Tibial nerve (tissue), 4 donors: Measurements from ENCODE around the gene PLB1.

Source experiments
- EP300 ChIP-seq, 2 donors: sonication (generic); formaldehyde crosslinking; IDR thresholded peaks; one replicate each; pipeline ENCODE4 v1.6.1; 2017; ENCODE audit warnings: antibody characterized with exemption in 2 of 2, mild to moderate bottlenecking in 1 of 2
- POLR2A ChIP-seq, 2 donors: fragments of 450-650 bp; IDR thresholded peaks; one replicate each; pipeline ENCODE4 v1.6.1; 2017; ENCODE audit warnings: antibody characterized with exemption in 2 of 2, mild to moderate bottlenecking in 2 of 2, moderate library complexity in 2 of 2
- TF ChIP-seq, protein P1 (sequence below), 5 experiments: fragments of 200-600 bp in 3 of 5; fragments of 450-650 bp in 2 of 5; sonication (generic) in 3 of 5; IDR thresholded peaks; one replicate each; pipeline ENCODE4 v1.5.1; 2016 to 2019; ENCODE audit warnings: antibody characterized with exemption in 5 of 5, mild to moderate bottlenecking in 3 of 5, moderate library complexity in 2 of 5

DNA sequence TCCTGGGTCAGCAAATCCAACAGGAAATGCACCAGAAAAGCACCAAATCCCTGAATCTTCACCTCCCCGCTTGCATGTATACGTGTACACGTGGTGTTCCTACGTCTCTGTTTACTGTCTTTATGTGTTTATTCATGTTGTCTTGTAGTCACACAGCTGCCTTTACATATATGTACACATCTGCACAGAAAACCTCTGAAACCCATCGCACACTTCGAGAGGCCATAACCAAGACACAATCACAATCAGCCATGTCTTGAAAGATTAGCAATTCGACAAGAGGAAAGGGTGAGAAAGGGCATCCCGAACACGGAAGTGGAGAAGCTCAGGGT lies 98.1 kb downstream of the PLB1 start:
- TF ChIP-seq, protein P1, sequence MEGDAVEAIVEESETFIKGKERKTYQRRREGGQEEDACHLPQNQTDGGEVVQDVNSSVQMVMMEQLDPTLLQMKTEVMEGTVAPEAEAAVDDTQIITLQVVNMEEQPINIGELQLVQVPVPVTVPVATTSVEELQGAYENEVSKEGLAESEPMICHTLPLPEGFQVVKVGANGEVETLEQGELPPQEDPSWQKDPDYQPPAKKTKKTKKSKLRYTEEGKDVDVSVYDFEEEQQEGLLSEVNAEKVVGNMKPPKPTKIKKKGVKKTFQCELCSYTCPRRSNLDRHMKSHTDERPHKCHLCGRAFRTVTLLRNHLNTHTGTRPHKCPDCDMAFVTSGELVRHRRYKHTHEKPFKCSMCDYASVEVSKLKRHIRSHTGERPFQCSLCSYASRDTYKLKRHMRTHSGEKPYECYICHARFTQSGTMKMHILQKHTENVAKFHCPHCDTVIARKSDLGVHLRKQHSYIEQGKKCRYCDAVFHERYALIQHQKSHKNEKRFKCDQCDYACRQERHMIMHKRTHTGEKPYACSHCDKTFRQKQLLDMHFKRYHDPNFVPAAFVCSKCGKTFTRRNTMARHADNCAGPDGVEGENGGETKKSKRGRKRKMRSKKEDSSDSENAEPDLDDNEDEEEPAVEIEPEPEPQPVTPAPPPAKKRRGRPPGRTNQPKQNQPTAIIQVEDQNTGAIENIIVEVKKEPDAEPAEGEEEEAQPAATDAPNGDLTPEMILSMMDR (IDR thresholded peaks at IDR 0.05), result no peak
- no peak for TF ChIP-seq POLR2A (IDR thresholded peaks at IDR 0.05)
- no peak for TF ChIP-seq EP300 (IDR thresholded peaks at IDR 0.05)
